HG03135 (cell line): Measurements from ENCODE around the gene ZMYND8.
A peak's percentile ranks its signal among the peaks of the same experiment; 100 is the strongest.
"Not testable (repeated sequence)": the region's sequence is repeated elsewhere in the genome, so short reads cannot be mapped to it uniquely, and the experiment has no call there.

Experiments
- ATAC-seq: cut with Tn5 transposase; IDR thresholded peaks from one replicate; pipeline ENCODE4 v1.9.1; 2021; ENCODE audit warnings: mild to moderate bottlenecking, moderate library complexity; ENCODE audit not compliant: unreplicated experiment

Gene ZMYND8

DNA sequence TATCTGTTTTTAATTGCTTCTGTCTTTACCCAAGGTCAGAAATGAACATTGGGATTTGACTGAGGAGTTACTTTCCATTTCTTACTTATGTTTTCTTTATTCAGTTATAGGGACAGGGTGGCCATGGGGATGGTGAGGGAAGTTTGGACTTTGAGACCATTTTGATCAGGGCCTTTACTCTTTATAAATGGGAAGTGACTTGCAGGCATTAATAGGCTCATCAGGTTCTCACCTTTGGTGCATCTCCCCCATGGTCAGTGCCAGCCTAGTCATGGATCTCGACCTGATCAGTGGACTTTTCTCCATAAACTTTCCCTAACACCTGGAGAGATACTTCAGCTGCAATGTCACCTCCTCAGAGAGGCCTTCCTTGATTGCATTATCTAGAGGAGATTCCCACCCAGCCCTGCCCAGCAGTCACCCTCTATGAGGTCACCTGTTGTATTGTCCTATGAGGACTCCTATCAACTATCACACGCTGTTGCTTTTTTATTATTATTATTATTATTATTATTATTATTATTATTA is 16.8 kb upstream of the ZMYND8 start:
- ATAC-seq, result no peak

DNA sequence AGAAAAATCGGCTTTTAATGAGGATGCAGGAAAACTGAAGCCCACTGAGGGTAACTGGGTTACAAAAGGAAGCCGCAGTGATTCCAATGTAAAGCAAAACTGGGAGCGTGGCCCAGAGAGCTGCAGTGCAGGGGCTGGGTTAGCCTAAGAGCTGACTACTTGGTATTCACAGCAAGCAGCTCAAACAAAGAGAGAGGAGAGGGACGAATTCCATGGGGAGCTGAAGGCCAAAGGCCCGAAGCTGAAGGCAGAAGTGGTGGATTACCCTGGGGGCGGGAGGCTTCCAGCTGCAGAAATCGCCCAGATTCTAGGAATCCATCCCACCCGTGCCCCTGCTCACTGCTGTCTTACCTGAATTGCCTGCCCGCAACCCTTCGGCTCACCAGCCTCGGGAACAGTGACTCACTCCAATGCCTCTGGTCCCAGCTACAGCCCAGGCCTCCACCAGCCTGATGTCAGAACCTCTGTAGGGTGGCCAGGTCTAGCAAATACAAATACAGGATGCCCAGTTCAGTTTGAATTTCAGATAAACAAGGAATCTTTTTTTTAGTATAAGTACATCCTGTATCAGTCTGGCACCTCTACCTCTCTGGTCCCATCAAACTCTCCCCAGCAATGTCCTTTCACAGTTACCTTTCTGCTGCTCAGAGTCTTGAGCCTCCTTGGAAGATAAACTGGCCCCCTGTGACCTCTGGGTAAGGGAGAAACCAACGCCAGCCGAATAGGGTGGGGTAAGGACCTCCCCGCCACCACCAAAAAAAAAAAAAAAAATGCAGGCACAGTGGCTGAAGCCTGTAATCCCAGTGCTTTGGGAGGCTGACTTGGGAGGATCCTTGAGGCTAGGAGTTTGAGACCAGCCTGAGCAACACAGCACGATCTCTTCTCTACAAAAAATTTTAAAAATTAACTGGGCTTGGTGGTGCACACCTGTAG is 14.6 kb upstream of the ZMYND8 start:
- ATAC-seq, result no peak

- ATAC-seq, result no peak
These were observed 13.7 kb upstream of the ZMYND8 start for GRCh38 chr20:47370214-47370613.

GRCh38 chr20:47368301-47368700 is 11.8 kb upstream of the ZMYND8 start:
- no peak for ATAC-seq

- ATAC-seq, result not testable (repeated sequence)
These were observed 9.8 kb upstream of the ZMYND8 start for GRCh38 chr20:47366301-47366700.

GRCh38 chr20:47365023-47365764 is 8.7 kb upstream of the ZMYND8 start:
- no peak for ATAC-seq

GRCh38 chr20:47362361-47363219 is 6.1 kb upstream of the ZMYND8 start:
- no peak for ATAC-seq

DNA sequence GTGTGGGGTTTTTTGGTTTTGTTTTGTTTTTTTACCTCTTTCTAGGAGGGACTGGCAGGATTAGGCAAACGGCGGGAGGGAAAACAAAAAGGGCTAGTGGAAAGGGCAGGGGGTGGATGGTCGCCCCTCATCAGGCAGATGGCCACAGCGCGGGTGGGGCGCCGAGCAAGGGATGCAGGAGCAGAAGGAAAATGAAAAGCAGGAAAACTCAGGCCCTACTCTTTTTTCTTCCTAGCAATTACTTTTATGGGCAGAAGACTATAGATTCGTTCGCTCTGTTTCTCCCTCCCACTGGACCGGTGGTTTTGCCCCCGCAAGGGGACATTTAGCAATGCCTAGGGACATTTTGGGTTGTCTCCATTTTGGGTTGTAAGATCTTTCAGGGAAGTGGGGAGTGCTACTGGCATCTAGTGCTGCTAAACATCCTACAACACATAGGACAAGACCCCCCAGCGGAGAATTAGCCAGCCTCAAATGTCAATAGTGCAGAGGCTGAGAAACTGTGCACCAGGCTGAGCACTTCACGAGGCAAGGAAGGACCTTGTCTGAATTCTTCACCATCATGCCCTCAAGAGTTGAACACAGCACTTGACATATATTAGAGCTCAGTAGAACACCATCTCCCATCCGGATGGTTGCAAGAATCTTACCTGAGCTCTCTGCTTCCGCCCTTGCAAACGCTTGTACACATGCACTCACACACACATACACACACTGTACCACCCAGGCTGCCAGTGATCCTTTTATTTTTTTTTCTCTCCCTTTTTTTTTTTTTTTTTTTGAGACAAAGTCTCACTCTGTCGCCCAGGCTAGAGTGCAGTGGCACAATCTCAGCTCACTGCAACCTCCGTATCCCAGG is 4.8 kb upstream of the ZMYND8 start:
- ATAC-seq, result no peak

DNA sequence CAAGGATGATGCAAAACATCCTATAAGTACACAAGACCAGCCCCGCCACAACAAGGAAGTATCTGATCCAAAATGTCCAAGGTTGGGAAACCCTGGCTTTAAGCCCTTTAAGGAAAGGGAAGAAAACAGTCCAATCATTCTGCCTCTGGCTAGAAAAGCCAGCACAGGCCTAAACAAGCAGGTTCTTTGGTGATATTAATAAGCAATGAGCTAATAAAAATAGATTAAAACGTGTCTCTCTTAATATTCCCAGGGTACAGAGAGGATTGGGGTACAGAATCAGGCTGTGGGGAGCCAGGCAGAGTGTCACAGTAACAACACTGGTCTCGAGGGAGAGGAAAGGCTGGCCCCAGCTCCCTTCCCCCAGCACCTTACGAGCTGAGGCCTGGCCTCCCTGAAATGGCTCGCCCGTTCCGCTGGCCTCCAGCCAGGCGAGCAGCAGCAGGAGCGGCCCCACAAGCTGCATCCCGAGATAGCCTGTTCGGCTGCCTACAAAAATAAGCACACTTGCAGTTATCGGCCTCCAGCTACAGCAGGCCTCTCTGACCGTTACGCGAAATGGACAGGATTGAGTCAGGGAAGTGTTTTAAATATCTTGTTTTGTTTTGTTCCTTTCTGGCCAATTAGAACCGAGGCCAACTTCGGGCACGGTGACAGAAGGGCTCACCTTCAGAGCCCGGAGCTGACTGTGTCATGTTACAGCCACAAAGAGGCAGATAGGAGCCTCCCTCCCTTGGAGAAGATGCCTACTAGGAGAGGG is 4.0 kb upstream of the ZMYND8 start:
- no peak for ATAC-seq

DNA sequence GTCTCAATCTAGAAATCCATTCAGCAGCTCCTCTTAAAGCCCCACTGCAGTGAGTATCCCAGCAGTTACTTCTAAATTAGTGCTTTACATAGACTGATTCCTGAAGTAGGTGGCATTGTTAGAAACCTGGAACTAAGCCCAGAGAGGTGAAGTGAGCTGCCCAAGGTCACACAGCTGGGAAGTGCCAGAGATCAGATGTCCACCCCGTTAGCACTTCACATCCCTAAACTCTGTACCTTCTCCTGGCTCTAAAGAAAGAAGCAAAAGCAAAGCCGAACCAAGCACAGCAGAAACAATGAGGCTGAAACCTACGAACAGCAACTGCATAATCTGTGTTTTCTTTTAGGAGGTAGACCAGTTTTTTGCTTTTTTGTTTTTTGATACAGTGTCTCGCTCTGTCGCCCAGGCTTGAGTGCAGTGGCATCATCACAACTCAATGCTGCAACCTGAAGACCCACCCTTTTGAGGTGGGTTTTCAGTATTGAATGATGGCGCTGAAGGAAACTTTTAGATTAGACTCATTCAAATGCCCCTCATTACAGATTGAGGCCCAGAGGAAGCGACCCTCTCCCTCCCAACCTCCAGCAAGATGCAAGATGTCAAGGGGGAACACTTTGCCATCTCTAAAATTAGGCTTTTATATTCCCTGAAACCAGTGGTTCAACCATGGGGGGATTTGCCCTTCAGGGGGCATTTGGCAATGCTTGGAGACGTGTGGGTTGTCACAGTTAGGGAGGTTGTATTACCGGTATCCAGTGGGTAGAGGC is 3.2 kb upstream of the ZMYND8 start:
- no peak for ATAC-seq

GRCh38 chr20:47358672-47359529 is 2.4 kb upstream of the ZMYND8 start:
- ATAC-seq, result no peak

DNA sequence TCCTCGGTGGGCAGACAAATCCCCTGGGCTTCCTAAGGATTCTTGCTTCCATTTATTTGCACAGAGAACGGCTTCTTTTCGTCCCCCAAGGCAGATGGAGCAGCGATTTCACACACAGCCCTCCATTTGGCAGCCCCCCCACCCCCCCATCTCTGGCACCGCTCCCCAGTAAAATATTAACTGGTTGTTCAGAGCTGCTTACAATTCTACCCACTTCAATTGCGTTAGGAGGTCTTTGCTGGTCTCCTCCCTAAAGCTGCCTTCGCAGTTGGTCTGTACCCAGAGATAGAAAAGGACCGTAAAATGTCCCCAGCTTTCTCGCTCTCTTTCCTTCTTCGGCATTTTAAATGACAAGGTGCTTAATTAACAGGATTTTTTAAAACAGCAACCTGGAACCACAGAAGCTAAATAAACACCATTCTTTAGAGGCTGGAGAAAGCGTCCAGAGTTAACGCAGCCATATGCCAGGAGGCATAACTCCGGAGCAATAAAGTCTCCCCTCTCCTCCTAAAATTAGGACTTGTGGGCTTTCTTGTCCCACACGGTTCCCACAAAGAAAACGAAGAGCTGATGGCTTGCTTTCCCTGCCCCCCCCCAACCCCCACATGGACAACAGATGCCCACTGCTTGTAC is 1.7 kb upstream of the ZMYND8 start:
- ATAC-seq, result no peak

- peak; percentile 42 for ATAC-seq
These were observed 968 bp upstream of the ZMYND8 start for GRCh38 chr20:47357296-47358038.

DNA sequence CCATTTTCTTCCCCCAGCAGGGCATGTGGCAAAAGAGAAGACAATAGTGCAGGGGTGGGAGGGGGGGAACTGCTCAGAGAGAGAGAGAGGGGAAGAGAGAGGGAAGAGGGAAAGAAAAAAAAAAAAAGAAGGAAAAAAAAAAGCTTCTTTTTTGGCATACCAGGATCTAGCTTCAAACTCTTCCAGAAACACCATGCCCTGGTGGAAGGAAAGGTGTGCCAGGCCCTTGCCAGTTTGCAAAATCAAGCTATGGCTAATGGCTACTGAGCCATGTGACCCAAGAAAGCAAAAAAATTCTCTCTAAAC is 326 bp downstream of the ZMYND8 start:
- no peak for ATAC-seq

DNA sequence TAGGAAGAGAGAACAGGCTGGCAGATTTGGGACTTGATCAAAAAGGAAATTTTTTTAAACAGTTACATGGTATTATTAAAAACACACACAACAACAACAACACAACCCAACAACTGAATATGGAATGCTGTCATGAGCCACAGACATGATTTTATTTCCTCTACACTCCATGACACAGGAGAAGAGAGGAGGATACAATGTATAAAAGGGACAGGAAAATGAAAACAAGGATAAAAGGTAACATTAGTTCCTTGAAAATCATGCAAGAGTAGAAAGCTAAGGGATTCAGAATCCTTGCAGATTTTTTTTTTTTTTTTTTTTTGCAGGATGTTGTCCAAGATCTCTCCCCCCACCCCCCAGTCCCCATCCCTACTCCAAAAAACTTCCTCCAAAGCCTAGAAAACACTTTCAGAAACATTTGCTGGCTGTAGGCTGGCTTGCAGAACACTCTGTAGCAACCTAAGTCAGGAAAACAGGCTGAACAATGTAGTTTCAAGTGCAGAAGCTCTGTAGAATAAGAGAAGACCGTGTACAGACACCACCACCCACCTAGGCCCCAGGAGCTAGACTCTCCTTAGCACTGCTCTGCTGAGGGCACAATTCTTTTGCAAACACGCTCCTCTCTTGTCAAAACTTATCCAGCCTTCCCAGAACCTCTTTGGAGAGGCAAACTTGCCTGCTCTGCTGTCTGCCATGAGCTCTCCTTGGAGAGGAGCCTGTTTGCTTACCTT is 845 bp downstream of the ZMYND8 start:
- ATAC-seq, result no peak
